IMR-90 (cell line): ENCODE measurements around the gene CD99L2. TPM values are rescaled to one million over a fixed set of nuclear protein-coding genes. Genes with fewer than 3 reads are reported as not detected.

Experiments
- ATAC-seq: fragments of 200-7000 bp; cut with Tn5 transposase; 2 replicates; pipeline ENCODE4 v1.9.1; 2020; ENCODE audit warnings: low read depth, mild to moderate bottlenecking, moderate library complexity
- BruUV-seq: library from RNA; stranded (reverse); fragments of 400-500 nt; replicated peaks from 2 replicates; lab custom pipeline; 2021; lab: Mats Ljungman, UMichigan
- CTCF ChIA-PET: fragments of 300-600 bp; formaldehyde crosslinking; extraction: SDS; loops from one replicate; lab custom pipeline; 2021; ENCODE audit warnings: antibody characterized with exemption; lab: Yijun Ruan, JAX
- POLR2A ChIA-PET: fragments of 300-600 bp; sonication (Branson Sonifier 250); formaldehyde crosslinking; loops from one replicate; lab custom pipeline; 2022; ENCODE audit warnings: antibody characterized with exemption; ENCODE audit not compliant: unreplicated experiment; lab: Charles Lee
- DNase-seq: peaks from one replicate; pipeline ENCODE4 v3.0.0; 2013
- H2AFZ ChIP-seq: replicated peaks from 2 replicates; pipeline ENCODE3; 2013; ENCODE audit warnings: low read length, mild to moderate bottlenecking; ENCODE audit not compliant: poor library complexity
- H2AK5ac ChIP-seq: 2 replicates; pipeline ENCODE4 v1.6.1; 2013; ENCODE audit warnings: low read depth, low read length, inconsistent platforms
- H2AK9ac ChIP-seq: replicated peaks from 2 replicates; pipeline ENCODE3; 2013; ENCODE audit warnings: mild to moderate bottlenecking, low read depth, low read length, moderate library complexity; ENCODE audit not compliant: poor library complexity
- H2BK120ac ChIP-seq: 2 replicates; pipeline ENCODE4 v1.6.1; 2013; ENCODE audit warnings: low read depth, low read length, inconsistent platforms
- H2BK15ac ChIP-seq: 3 replicates; pipeline ENCODE4 v1.6.1; 2013; ENCODE audit warnings: low read depth, low read length, inconsistent platforms
- H2BK20ac ChIP-seq: 2 replicates; pipeline ENCODE4 v1.6.1; 2013; ENCODE audit warnings: low read depth, mild to moderate bottlenecking, inconsistent platforms, low read length, moderate library complexity
- H2BK5ac ChIP-seq: 2 replicates; pipeline ENCODE4 v1.6.1; 2013; ENCODE audit warnings: mild to moderate bottlenecking, low read depth, low read length, inconsistent platforms; ENCODE audit not compliant: poor library complexity, severe bottlenecking
- H3K14ac ChIP-seq: replicated peaks from 2 replicates; pipeline ENCODE4 v1.6.1; 2013; ENCODE audit warnings: low read depth, low read length, inconsistent platforms
- H3K18ac ChIP-seq: 2 replicates; pipeline ENCODE4 v1.6.1; 2013; ENCODE audit warnings: low read depth, low read length, control low read depth
- H3K23ac ChIP-seq: 2 replicates; pipeline ENCODE4 v1.6.1; 2013; ENCODE audit warnings: low read depth, low read length, inconsistent platforms
- H3K27ac ChIP-seq: 2 replicates; pipeline ENCODE4 v1.5.1; 2013; ENCODE audit warnings: mild to moderate bottlenecking, control low read depth, low read length; ENCODE audit not compliant: insufficient read depth
- H3K27me3 ChIP-seq: 2 replicates; pipeline ENCODE4 v1.6.1; 2013; ENCODE audit warnings: low read length; ENCODE audit not compliant: control insufficient read depth, insufficient read depth
- H3K36me3 ChIP-seq: 2 replicates; pipeline ENCODE4 v1.6.1; 2013; ENCODE audit warnings: low read length, mixed read lengths; ENCODE audit not compliant: control insufficient read depth, insufficient read depth
- H3K4ac ChIP-seq: 2 replicates; pipeline ENCODE4 v1.6.1; 2013; ENCODE audit warnings: low read depth, low read length, inconsistent platforms
- H3K4me1 ChIP-seq: 2 replicates; pipeline ENCODE4 v1.6.1; 2013; ENCODE audit warnings: low read length, mixed read lengths; ENCODE audit not compliant: control insufficient read depth, insufficient read depth
- H3K4me2 ChIP-seq: 2 replicates; pipeline ENCODE4 v1.6.1; 2013; ENCODE audit warnings: low read depth, mild to moderate bottlenecking, control low read depth, low read length, moderate library complexity
- H3K4me3 ChIP-seq: 2 replicates; pipeline ENCODE4 v1.5.1; 2013; ENCODE audit warnings: low read depth, mild to moderate bottlenecking, control low read depth, low read length, moderate library complexity; ENCODE audit not compliant: insufficient read depth
- H3K56ac ChIP-seq: 2 replicates; pipeline ENCODE4 v1.6.1; 2013; ENCODE audit warnings: low read length, inconsistent platforms; ENCODE audit not compliant: insufficient read depth; ENCODE audit errors: extremely low read depth
- H3K79me1 ChIP-seq, 2 experiments: 2 replicates each; pipeline ENCODE4 v1.6.1; 2013; ENCODE audit warnings: low read length in 2 of 2, inconsistent platforms in 1 of 2, low read depth in 1 of 2
- H3K9ac ChIP-seq: 2 replicates; pipeline ENCODE4 v1.6.1; 2013; ENCODE audit warnings: low read depth, low read length, control low read depth
- H3K9me1 ChIP-seq: 2 replicates; pipeline ENCODE4 v1.6.1; 2013; ENCODE audit warnings: low read length, inconsistent platforms; ENCODE audit not compliant: insufficient read depth
- H3K9me3 ChIP-seq: 2 replicates; pipeline ENCODE4 v1.6.1; 2013; ENCODE audit warnings: low read length; ENCODE audit not compliant: control insufficient read depth, insufficient read depth
- H4K20me1 ChIP-seq: 2 replicates; pipeline ENCODE4 v1.6.1; 2013; ENCODE audit warnings: low read length, inconsistent platforms; ENCODE audit not compliant: insufficient read depth
- H4K5ac ChIP-seq: 2 replicates; pipeline ENCODE4 v1.6.1; 2013; ENCODE audit warnings: mild to moderate bottlenecking, low read depth, low read length, control low read depth
- H4K8ac ChIP-seq, 2 experiments: 2 replicates each; pipeline ENCODE4 v1.6.1; 2013; ENCODE audit warnings: low read depth in 2 of 2, low read length in 2 of 2, control low read depth in 1 of 2, inconsistent platforms in 1 of 2
- H4K91ac ChIP-seq: 2 replicates; pipeline ENCODE4 v1.6.1; 2013; ENCODE audit warnings: low read depth, low read length, inconsistent platforms; ENCODE audit not compliant: insufficient read depth
- CEBPB ChIP-seq: IDR thresholded peaks from 2 replicates; pipeline ENCODE4 v1.6.1; 2012; ENCODE audit warnings: low read depth, low read length, improper control_type of control experiment
- RCOR1 ChIP-seq: IDR thresholded peaks from 2 replicates; pipeline ENCODE4 v1.6.1; 2012; ENCODE audit warnings: mild to moderate bottlenecking, low read length, improper control_type of control experiment; ENCODE audit not compliant: insufficient replicate concordance
- RFX5 ChIP-seq: IDR thresholded peaks from 2 replicates; pipeline ENCODE4 v1.8.0; 2012; ENCODE audit warnings: low read depth, mild to moderate bottlenecking, low read length, moderate library complexity
- WGBS, 2 experiments: methylation state at CpG; one replicate each; pipeline versions ENCODE4 v1.1.5 to v1.1.7; 2013; ENCODE audit warnings: missing lambda C conversion rate in 2 of 2; ENCODE audit not compliant: insufficient read length in 1 of 2; ENCODE audit errors: extremely low coverage in 2 of 2; 5-methylcytosine and 5-hydroxymethylcytosine counted together
- dilution Hi-C: fragments of 300-500 bp; cut with HindIII; formaldehyde crosslinking; loops from one replicate; pipeline ENCODE4 v1.14.3; 2018; ENCODE audit warnings: low sequenced_read_pairs; ENCODE audit not compliant: unreplicated experiment
- in situ Hi-C: fragments of 300-500 bp; cut with MboI; formaldehyde crosslinking; loops from 3 replicates; pipeline ENCODE4 v1.14.3; 2019; ENCODE audit warnings: low sequenced_read_pairs, inconsistent platforms, mixed read lengths
- intact Hi-C: fragments of 100-400 bp; cut with micrococcal nuclease; formaldehyde crosslinking; loops from 2 replicates; pipeline ENCODE4 v1.10.0; 2022
- polyA plus RNA-seq, 3 experiments: library from polyadenylated mRNA; depleted of rRNA; stranded (reverse); fragments of >200 nt; gene quantifications; 2 replicates each; pipeline ENCODE4 v1.2.3, GENCODE V29; 2012; ENCODE audit warnings: low replicate concordance in 1 of 3
- total RNA-seq: library from RNA; depleted of rRNA; stranded (reverse); fragments of >200 nt; gene quantifications from 2 replicates; pipeline ENCODE4 v1.2.3, GENCODE V29; 2012
- TF ChIP-seq, protein P1 (sequence below): conservative IDR thresholded peaks from 2 replicates; pipeline ENCODE4 v1.5.1; 2012; ENCODE audit warnings: mild to moderate bottlenecking, low read depth, low read length, improper control_type of control experiment
- TF ChIP-seq, protein P2 (sequence below): fragments of 150-350 bp; IDR thresholded peaks from 2 replicates; pipeline ENCODE4 v1.6.1; 2017; ENCODE audit warnings: mild to moderate bottlenecking, antibody characterized with exemption, low read length, low read depth
- TF ChIP-seq, protein P3 (sequence below): fragments of 150-350 bp; IDR thresholded peaks from 2 replicates; pipeline ENCODE4 v1.6.1; 2016; ENCODE audit warnings: low read depth, mild to moderate bottlenecking, low read length, moderate library complexity, borderline replicate concordance

CD99L2 gene
- total and polyA plus RNA-seq, 2 of the 4 experiments (the other 2 are of a cell fraction): 17.4 to 41.4 TPM

DNA sequence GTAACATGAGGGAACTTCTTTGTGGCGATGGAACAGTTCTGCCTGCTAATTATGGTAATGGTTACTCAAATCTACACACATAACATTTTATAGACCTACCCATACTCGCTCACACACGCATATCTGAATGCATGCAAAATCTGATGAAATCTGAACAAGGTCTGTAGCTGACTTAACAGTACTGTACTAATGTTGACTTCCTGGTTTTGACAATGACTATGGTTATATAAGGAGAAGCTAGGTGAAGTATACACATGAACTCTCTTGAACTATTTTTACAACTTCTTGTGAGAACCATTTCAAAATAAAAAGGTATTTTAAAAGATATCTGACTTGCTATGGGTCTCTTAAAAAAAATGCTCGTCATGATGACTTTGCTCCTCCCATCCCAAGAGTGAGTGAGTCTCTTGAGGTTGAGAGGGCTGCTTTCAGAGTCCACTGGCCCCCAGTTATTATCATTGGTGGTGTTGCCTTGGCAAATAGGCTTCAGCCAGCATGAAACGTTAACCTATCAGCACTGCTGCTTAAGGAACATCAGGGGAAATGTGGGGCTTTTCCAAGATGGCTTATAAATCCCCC lies 105.4 kb downstream of the CD99L2 start:
- TF ChIP-seq RCOR1: no peak
- TF ChIP-seq, protein P1, sequence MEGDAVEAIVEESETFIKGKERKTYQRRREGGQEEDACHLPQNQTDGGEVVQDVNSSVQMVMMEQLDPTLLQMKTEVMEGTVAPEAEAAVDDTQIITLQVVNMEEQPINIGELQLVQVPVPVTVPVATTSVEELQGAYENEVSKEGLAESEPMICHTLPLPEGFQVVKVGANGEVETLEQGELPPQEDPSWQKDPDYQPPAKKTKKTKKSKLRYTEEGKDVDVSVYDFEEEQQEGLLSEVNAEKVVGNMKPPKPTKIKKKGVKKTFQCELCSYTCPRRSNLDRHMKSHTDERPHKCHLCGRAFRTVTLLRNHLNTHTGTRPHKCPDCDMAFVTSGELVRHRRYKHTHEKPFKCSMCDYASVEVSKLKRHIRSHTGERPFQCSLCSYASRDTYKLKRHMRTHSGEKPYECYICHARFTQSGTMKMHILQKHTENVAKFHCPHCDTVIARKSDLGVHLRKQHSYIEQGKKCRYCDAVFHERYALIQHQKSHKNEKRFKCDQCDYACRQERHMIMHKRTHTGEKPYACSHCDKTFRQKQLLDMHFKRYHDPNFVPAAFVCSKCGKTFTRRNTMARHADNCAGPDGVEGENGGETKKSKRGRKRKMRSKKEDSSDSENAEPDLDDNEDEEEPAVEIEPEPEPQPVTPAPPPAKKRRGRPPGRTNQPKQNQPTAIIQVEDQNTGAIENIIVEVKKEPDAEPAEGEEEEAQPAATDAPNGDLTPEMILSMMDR: no peak
- no peak for TF ChIP-seq CEBPB
- TF ChIP-seq, protein P2, sequence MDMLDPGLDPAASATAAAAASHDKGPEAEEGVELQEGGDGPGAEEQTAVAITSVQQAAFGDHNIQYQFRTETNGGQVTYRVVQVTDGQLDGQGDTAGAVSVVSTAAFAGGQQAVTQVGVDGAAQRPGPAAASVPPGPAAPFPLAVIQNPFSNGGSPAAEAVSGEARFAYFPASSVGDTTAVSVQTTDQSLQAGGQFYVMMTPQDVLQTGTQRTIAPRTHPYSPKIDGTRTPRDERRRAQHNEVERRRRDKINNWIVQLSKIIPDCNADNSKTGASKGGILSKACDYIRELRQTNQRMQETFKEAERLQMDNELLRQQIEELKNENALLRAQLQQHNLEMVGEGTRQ: no peak
- TF ChIP-seq, protein P3, sequence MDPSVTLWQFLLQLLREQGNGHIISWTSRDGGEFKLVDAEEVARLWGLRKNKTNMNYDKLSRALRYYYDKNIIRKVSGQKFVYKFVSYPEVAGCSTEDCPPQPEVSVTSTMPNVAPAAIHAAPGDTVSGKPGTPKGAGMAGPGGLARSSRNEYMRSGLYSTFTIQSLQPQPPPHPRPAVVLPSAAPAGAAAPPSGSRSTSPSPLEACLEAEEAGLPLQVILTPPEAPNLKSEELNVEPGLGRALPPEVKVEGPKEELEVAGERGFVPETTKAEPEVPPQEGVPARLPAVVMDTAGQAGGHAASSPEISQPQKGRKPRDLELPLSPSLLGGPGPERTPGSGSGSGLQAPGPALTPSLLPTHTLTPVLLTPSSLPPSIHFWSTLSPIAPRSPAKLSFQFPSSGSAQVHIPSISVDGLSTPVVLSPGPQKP: no peak
- TF ChIP-seq RFX5: no peak
- Histone ChIP-seq H3K27me3 (no peaks in the 10 kb centered on the region), H4K20me1 (no peaks in the 10 kb centered on the region), H3K4ac (no peak overlapping the region), H2BK120ac (no peak overlapping the region), H2BK15ac (no peak overlapping the region), H3K23ac (no peak overlapping the region), H4K91ac (no peak overlapping the region), H3K14ac (no peak overlapping the region), H2AFZ (no peak overlapping the region), H3K4me1 (no peaks in the 10 kb centered on the region), H2AK9ac (no peak overlapping the region), H3K56ac (no peak overlapping the region), H3K9me3 (no peaks in the 10 kb centered on the region), H2BK5ac (no peak overlapping the region), H3K9me1 (no peaks in the 10 kb centered on the region), H3K4me2 (no peak overlapping the region), H2AK5ac (no peak overlapping the region), H3K27ac (no peak overlapping the region), H3K36me3 (peaks cover 3% of the 10 kb centered on the region), H3K4me3 (no peak overlapping the region), H4K8ac (no peak overlapping the region), H3K9ac (no peak overlapping the region), H4K5ac (no peak overlapping the region), H3K18ac (no peak overlapping the region), H3K79me1 (no peaks in the 10 kb centered on the region), H2BK20ac (no peak overlapping the region)
- no CpG with 5 or more reads among the region's 5 CpGs for WGBS, 2 experiments
- dilution Hi-C loops (no loop called here), intact Hi-C loops (no loop called here), in situ Hi-C loops (no loop called here)
- no TSS peak for BruUV-seq
- ChIA-PET CTCF (no interaction called here), POLR2A (no interaction called here)
- DNase-seq (no peak), ATAC-seq (no peak)
